H9 (cell line): Measurements from ENCODE around the gene PPFIBP1. TPM values are rescaled to one million over a fixed set of nuclear protein-coding genes. Genes with fewer than 3 reads are reported as not detected.

Experiments used
- DNase-seq: peaks from one replicate; pipeline ENCODE4 v3.0.0-alpha.2; 2017
- H2AFZ ChIP-seq: one replicate; pipeline ENCODE4 v1.6.1; 2013; ENCODE audit warnings: mild to moderate bottlenecking, low read length, control low read depth, moderate library complexity
- H2AK5ac ChIP-seq: 2 replicates; pipeline ENCODE4 v1.6.1; 2013; ENCODE audit warnings: low read length, control low read depth, mixed read lengths; ENCODE audit not compliant: insufficient read length
- H2BK120ac ChIP-seq: one replicate; pipeline ENCODE4 v1.6.1; 2013; ENCODE audit warnings: low read depth, mild to moderate bottlenecking, low read length, control low read depth, inconsistent platforms; ENCODE audit not compliant: poor library complexity, severe bottlenecking
- H2BK12ac ChIP-seq: 2 replicates; pipeline ENCODE4 v1.6.1; 2013; ENCODE audit warnings: low read length, control low read depth, mixed read lengths, low read depth; ENCODE audit not compliant: insufficient read length
- H2BK15ac ChIP-seq: 2 replicates; pipeline ENCODE4 v1.6.1; 2013; ENCODE audit warnings: low read depth, low read length, control low read depth
- H2BK20ac ChIP-seq: one replicate; pipeline ENCODE4 v1.6.1; 2013; ENCODE audit warnings: low read depth, mild to moderate bottlenecking, low read length, control low read depth, inconsistent platforms; ENCODE audit not compliant: poor library complexity, severe bottlenecking
- H2BK5ac ChIP-seq: 2 replicates; pipeline ENCODE4 v1.6.1; 2013; ENCODE audit warnings: low read length, control low read depth, mixed read lengths; ENCODE audit not compliant: insufficient read length
- H3K14ac ChIP-seq: 2 replicates; pipeline ENCODE4 v1.6.1; 2013; ENCODE audit warnings: low read length, control low read depth; ENCODE audit not compliant: insufficient read depth
- H3K18ac ChIP-seq: 2 replicates; pipeline ENCODE4 v1.6.1; 2013; ENCODE audit warnings: low read depth, mild to moderate bottlenecking, mixed read lengths, low read length, control low read depth; ENCODE audit not compliant: insufficient read length
- H3K23ac ChIP-seq: 2 replicates; pipeline ENCODE4 v1.6.1; 2013; ENCODE audit warnings: low read length, control low read depth, mixed read lengths, low read depth; ENCODE audit not compliant: insufficient read length
- H3K23me2 ChIP-seq: 2 replicates; pipeline ENCODE4 v1.6.1; 2013; ENCODE audit warnings: low read depth, mild to moderate bottlenecking, mixed read lengths, low read length, control low read depth; ENCODE audit not compliant: insufficient read length, poor library complexity, severe bottlenecking
- H3K27ac ChIP-seq: 2 replicates; pipeline ENCODE4 v1.5.1; 2013; ENCODE audit warnings: low read length, control low read depth, mixed read lengths, low read depth; ENCODE audit not compliant: insufficient read length
- H3K27me3 ChIP-seq: 2 replicates; pipeline ENCODE4 v1.6.1; 2013; ENCODE audit warnings: low read length, control low read depth, inconsistent platforms; ENCODE audit not compliant: insufficient read depth
- H3K4ac ChIP-seq: 2 replicates; pipeline ENCODE4 v1.6.1; 2013; ENCODE audit warnings: low read depth, mild to moderate bottlenecking, control low read depth, inconsistent platforms, low read length, moderate library complexity
- H3K4me1 ChIP-seq: 2 replicates; pipeline ENCODE4 v1.6.1; 2013; ENCODE audit warnings: low read length, control low read depth, inconsistent platforms; ENCODE audit not compliant: insufficient read depth
- H3K4me2 ChIP-seq: 2 replicates; pipeline ENCODE4 v1.6.1; 2013; ENCODE audit warnings: low read length, control low read depth, mixed read lengths; ENCODE audit not compliant: insufficient read length, insufficient read depth
- H3K56ac ChIP-seq: 2 replicates; pipeline ENCODE4 v1.6.1; 2013; ENCODE audit warnings: low read depth, mild to moderate bottlenecking, mixed read lengths, low read length, control low read depth; ENCODE audit not compliant: insufficient read length
- H3K79me1 ChIP-seq: 2 replicates; pipeline ENCODE4 v1.6.1; 2013; ENCODE audit warnings: low read depth, mild to moderate bottlenecking, moderate library complexity, low read length, control low read depth, inconsistent platforms; ENCODE audit not compliant: insufficient read depth, poor library complexity, severe bottlenecking
- H3K79me2 ChIP-seq: 2 replicates; pipeline ENCODE4 v1.6.1; 2013; ENCODE audit warnings: low read length, control low read depth, inconsistent platforms; ENCODE audit not compliant: insufficient read depth
- H3K9ac ChIP-seq: 2 replicates; pipeline ENCODE4 v1.6.1; 2013; ENCODE audit warnings: low read length, control low read depth, mixed read lengths; ENCODE audit not compliant: insufficient read length; ENCODE audit errors: extremely low read depth
- H3K9me3 ChIP-seq: one replicate; pipeline ENCODE4 v1.6.1; 2013; ENCODE audit warnings: low read depth, low read length, inconsistent platforms; ENCODE audit not compliant: control insufficient read depth
- H3T11ph ChIP-seq: one replicate; pipeline ENCODE4 v1.6.1; 2013; ENCODE audit warnings: mild to moderate bottlenecking, low read length, control low read depth, inconsistent platforms
- H4K20me1 ChIP-seq: one replicate; pipeline ENCODE4 v1.6.1; 2013; ENCODE audit not compliant: control insufficient read depth, insufficient read length, insufficient read depth
- H4K5ac ChIP-seq: 2 replicates; pipeline ENCODE4 v1.6.1; 2013; ENCODE audit warnings: low read depth, mild to moderate bottlenecking, mixed read lengths, low read length, control low read depth; ENCODE audit not compliant: insufficient read length
- H4K8ac ChIP-seq: replicated peaks from 2 replicates; pipeline ENCODE4 v1.6.1; 2013; ENCODE audit warnings: low read length, control low read depth, mixed read lengths, low read depth; ENCODE audit not compliant: insufficient read length
- H4K91ac ChIP-seq: 2 replicates; pipeline ENCODE4 v1.6.1; 2013; ENCODE audit warnings: low read depth, mild to moderate bottlenecking, moderate library complexity, mixed read lengths, low read length, control low read depth; ENCODE audit not compliant: insufficient read length
- H3K27ac Mint-ChIP-seq, 3 experiments: 2 replicates in 2 of 3; 3 replicates in 1 of 3; pipeline ENCODE4 v1.8.0; 2020 to 2021; ENCODE audit warnings: mixed read lengths in 3 of 3, mild to moderate bottlenecking in 1 of 3, moderate library complexity in 1 of 3
- H3K27me3 Mint-ChIP-seq: 2 replicates; pipeline ENCODE4 v1.8.0; 2021; ENCODE audit warnings: low read depth, mild to moderate bottlenecking, moderate library complexity, mixed read lengths
- H3K36me3 Mint-ChIP-seq, 3 experiments: 2 replicates in 2 of 3; 3 replicates in 1 of 3; pipeline ENCODE4 v1.8.0; 2020 to 2021; ENCODE audit warnings: low read depth in 3 of 3, mixed read lengths in 3 of 3; ENCODE audit not compliant: insufficient read depth in 1 of 3
- H3K4me1 Mint-ChIP-seq, 2 experiments: 2 replicates each; pipeline ENCODE4 v1.8.0; 2020; ENCODE audit warnings: mixed read lengths in 2 of 2
- H3K4me3 Mint-ChIP-seq, 2 experiments: 2 replicates in 1 of 2; 3 replicates in 1 of 2; pipeline ENCODE4 v1.8.0; 2020 to 2021; ENCODE audit warnings: mild to moderate bottlenecking in 2 of 2, mixed read lengths in 2 of 2, moderate library complexity in 1 of 2
- H3K9me3 Mint-ChIP-seq, 2 experiments: 2 replicates in 1 of 2; 3 replicates in 1 of 2; pipeline ENCODE4 v1.8.0; 2020; ENCODE audit warnings: mild to moderate bottlenecking in 2 of 2, mixed read lengths in 2 of 2, moderate library complexity in 1 of 2
- WGBS: extraction: QIAGEN DNeasy Blood & Tissue Kit; methylation state at CpG from one replicate; pipeline ENCODE4 v1.1.7; 2013; ENCODE audit warnings: missing lambda C conversion rate, low lambda C conversion rate, mixed read lengths; ENCODE audit not compliant: insufficient read length; ENCODE audit errors: extremely low coverage; 5-methylcytosine and 5-hydroxymethylcytosine counted together
- total RNA-seq: library from RNA; stranded (reverse); gene quantifications from 2 replicates; pipeline ENCODE4 v1.2.1, GENCODE V29; 2021
- TF ChIP-seq, protein P1 (sequence below): fragments of 200-600 bp; sonication (generic); conservative IDR thresholded peaks from 3 replicates; pipeline ENCODE4 v1.8.0; 2021; ENCODE audit warnings: antibody characterized with exemption, mild to moderate bottlenecking

The PPFIBP1 gene
- total RNA-seq, 1 experiment from 2014 or later, result 29.2 TPM

GRCh38 chr12:27515671-27516070 is 8.3 kb upstream of the PPFIBP1 start:
- no CpG with 5 or more reads among the region's 9 CpGs for WGBS
- no peak overlapping the region for H2BK15ac ChIP-seq
- no peak for DNase-seq
- H2AFZ ChIP-seq, result no peak overlapping the region
- Mint-ChIP-seq H3K27me3 (peaks cover 6% of the 10 kb centered on the region), H3K36me3 (no peaks in the 10 kb centered on the region), H3K27ac (no peak overlapping the region), H3K4me1 (peaks cover 2 to 8% of the 10 kb centered on the region in 2 experiments; a peak in 3 of 4 replicates), H3K4me3 (no peak overlapping the region), H3K9me3 (no peaks in the 10 kb centered on the region)
- H2BK120ac ChIP-seq, result no peak overlapping the region
- no peak overlapping the region for H3K23ac ChIP-seq
- no peak overlapping the region for H3T11ph ChIP-seq
- H3K79me1 ChIP-seq, result no peaks in the 10 kb centered on the region
- no peak overlapping the region for H3K4me2 ChIP-seq
- TF ChIP-seq, protein P1, sequence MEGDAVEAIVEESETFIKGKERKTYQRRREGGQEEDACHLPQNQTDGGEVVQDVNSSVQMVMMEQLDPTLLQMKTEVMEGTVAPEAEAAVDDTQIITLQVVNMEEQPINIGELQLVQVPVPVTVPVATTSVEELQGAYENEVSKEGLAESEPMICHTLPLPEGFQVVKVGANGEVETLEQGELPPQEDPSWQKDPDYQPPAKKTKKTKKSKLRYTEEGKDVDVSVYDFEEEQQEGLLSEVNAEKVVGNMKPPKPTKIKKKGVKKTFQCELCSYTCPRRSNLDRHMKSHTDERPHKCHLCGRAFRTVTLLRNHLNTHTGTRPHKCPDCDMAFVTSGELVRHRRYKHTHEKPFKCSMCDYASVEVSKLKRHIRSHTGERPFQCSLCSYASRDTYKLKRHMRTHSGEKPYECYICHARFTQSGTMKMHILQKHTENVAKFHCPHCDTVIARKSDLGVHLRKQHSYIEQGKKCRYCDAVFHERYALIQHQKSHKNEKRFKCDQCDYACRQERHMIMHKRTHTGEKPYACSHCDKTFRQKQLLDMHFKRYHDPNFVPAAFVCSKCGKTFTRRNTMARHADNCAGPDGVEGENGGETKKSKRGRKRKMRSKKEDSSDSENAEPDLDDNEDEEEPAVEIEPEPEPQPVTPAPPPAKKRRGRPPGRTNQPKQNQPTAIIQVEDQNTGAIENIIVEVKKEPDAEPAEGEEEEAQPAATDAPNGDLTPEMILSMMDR, result no peak
- no peak overlapping the region for H3K9ac ChIP-seq
- H3K27ac ChIP-seq, result no peak overlapping the region
- no peak overlapping the region for H4K8ac ChIP-seq
- peaks cover 3% of the 10 kb centered on the region; the same call in 1 of the 2 replicates for H3K4me1 ChIP-seq
- no peak overlapping the region for H2BK5ac ChIP-seq
- no peaks in the 10 kb centered on the region for H4K20me1 ChIP-seq
- H3K4ac ChIP-seq, result no peak overlapping the region
- no peaks in the 10 kb centered on the region for H3K9me3 ChIP-seq
- no peaks in the 10 kb centered on the region for H3K27me3 ChIP-seq
- H3K23me2 ChIP-seq, result no peaks in the 10 kb centered on the region
- no peak overlapping the region for H3K18ac ChIP-seq
- H2BK20ac ChIP-seq, result no peak overlapping the region
- H3K14ac ChIP-seq, result no peak overlapping the region
- no peaks in the 10 kb centered on the region for H3K79me2 ChIP-seq
- no peak overlapping the region for H4K5ac ChIP-seq
- H2BK12ac ChIP-seq, result no peak overlapping the region
- H3K56ac ChIP-seq, result no peak overlapping the region
- no peak overlapping the region for H4K91ac ChIP-seq
- no peak overlapping the region for H2AK5ac ChIP-seq
